NCI-H345 (cell line): ENCODE data around the gene KRT82.
"Not testable (repeated sequence)": the region's sequence is repeated elsewhere in the genome, so short reads cannot be mapped to it uniquely, and the experiment has no call there.

Source experiments
- DNase-seq: peaks from one replicate; lab custom pipeline; 2025; lab: John Stamatoyannopoulos, UW

KRT82 gene

DNA sequence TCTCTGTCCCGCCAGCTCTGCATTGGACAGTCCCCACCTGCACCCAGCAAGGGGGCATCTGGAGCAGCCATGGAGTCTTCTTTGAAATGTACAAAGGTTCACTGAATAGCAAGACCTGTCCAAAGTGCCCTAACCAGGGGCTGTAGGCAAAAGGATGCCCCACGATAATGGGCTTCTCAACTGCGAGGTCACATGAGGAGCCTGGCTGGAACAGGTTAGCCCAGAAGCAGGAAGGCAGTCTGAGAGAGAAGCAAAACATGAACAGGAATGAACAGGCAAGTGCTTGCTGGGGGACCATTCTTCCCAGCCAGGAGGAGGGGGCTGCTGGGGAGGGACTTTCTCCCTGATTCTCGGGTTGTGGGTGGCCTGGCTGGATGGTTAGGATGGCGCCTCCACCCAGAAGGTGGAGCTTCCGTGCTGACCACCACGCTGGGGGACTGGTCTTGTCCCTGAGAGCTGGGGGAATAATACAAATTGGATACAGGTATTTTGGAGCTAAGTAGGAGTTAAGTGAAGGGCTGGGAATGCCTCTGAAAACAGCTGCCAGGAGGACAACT is 46.0 kb downstream of the KRT82 start:
- no peak for DNase-seq

DNA sequence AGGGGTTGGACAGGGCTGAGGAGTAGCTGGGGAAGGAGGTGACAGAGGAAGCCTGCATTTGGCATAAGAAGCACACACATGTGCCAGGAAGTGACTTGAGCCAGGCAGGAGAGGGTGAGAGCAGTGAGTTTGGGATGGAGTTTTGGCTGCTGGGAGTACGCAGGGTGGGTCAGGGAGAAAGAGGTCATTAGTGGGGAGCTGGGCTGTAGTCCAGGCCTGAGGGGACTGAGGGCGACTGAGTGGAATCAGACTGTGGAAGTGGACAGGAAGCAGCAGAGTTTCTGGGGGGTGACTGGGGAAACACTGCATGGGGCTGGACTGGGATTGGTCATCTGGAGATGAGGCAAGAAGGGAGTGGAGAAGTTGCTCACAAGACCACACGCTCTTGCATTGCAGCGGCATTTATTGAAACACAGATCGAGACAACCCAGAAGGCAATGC is 46.5 kb downstream of the KRT82 start:
- DNase-seq: no peak

DNA sequence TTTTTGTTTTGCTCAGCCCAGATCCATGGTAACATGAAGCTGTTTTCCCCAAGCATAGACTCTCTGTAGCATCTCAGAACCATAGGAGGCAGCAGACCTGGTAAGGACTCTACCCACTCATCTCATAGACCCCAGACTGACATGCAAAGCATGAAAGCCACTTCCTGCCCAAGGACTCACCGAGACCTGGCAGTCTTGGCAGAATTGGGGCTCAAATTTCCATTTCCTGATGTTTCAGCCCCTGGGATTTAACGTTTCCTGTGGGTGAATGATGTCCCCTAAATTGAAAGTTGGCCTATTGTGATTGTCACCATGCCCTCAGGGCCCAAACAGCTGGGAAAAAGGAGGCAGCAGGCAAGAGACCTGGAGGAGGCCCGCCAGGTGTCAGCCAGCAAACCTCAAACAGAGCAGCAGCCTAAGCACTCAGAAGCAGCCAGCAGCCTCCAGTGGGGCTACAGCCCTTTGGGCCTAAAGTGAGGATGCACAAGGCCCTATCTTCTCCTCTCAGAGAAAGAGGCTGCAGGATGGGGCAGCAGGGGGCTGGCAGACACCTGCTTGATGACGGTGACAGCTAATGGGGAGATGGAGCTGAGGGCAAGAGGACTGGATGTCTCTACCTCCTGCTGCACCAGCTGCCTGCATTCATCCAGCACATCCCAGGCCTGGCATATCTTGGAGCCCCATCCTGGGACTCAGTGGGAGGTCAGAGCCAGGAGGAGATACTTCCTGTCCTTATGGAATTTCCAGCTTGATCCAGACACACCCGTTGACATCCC is 47.4 kb downstream of the KRT82 start:
- peak; percentile 53 for DNase-seq

DNA sequence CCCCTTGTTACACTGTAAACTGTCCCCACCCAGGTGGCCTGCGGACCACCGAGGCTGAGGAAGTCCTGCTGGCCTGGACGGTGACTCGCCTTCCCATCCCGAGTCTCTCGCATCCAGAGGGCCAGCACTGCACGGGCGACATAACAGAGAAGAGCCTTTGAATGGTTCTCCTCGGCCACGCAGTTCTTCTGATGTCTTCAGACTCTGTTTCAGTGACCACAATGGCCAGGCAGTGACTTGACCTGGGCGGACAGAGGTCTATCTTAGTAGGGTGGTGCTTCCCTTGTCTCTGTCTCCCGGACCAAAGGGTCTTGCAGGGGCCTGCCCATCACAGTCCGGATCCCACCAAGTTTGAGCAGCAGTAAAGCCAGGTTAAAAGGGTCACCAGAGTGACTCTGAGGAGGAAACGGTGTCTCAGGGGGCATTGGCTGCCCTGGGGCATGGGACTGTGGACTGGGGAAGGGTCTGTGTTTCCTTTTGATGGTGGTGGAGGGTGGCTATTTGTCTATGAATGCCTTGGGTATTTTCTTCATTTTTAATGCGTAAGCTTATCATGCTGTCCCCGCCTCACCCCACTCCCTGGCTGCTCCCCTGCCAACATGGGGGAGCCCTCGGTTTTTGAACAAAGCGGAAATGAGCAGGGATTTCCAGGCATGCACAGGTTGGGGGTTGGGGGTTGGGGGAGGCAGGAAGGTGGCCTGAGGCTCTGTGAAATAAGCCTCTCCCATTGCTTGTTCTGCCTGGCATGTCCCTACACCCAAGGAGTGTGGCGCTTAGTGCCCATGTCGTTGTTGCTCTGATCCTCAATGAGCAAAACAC is 49.2 kb downstream of the KRT82 start:
- DNase-seq: no peak

DNA sequence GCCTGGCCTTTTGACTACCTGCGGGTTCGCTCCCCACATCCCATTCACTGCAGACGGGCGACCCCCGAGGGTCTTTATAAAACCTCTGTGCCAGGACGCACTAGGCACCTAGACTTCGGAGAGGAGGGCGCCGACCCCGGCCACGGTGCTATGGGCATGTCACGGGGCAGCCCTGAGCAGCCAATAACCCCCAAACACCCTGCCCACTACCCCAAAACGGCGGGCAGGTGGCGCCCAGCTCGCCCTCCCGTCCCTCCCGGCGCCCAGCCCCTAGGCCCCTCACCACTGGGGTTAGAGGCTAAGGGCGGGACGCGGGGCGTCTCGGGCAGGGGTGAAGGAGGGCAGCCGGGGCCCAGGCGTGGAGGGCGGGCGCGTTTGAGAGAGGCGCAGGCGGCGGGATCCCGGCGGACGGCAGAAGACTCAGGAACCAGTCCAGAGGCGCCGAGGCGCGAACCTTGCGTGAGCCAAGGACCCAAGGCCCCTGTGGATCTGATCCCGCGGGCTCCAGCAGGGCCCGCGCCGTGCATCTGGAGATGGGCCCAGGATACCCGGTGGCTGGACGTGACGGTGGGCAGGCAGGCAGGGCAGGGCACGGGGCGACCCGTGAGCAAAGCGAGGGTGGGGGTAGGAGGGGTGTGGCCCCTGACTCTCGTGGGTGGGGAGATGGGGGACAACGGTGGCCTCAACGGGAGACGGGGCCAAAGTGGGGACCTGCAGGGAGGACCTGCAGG is 49.9 kb downstream of the KRT82 start:
- no peak for DNase-seq

DNA sequence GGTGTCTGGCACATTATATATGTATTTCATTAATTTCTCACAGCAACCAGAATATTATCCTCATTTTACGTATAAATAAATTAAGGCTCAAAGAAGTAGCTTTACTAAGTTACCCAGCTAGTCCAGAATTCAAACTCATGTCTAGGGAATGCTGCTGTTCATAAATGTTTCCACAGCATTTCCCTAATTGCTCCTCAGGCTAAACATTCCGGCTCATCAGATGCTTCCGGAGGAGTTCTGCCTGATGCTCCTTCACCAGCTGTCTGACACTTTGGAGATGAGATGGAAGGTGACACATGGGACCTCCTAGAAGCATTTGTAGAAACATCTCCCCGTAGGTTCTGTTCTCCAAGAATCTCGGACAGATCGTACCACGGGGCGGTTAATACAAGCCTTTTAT is 51.0 kb downstream of the KRT82 start:
- no peak for DNase-seq

DNA sequence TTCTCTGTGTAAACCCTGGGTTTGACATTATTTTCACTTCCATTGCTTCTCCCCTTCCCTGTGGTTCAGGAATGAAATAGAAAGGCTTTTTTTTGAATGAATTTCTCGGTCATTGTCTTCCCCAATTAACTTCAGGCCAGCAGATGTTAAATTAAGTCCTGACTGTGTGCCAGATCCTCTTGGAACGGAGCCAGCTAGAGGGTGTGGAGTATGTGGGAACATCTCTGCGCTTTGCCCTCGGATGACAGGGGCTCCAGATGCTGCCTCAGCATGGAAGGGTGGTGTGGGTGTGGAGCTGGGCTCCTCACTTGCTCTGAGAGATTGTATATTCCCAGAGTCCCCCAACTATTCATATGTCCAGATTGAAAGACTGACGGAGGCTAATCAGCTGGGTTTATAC is 51.9 kb downstream of the KRT82 start:
- DNase-seq: peak; percentile 57

DNA sequence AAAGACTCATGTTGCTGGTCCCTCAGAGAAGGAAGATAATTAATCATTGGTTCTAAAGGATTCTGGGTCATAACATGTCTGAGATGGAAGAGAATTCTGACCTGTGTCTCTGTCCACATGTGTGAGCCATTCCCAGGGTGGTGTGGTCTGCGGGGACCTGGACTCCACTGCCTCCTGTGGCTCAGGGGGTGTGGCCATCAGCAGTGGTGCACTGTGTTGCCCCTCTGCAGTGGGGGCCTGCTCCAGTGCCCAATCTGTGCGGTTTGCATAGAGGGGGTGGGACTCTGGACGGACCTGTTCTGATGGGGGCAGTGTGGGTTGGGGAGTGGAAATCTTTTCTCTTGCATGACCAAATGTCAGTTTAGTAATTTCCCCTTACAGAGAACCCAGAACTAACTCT is 52.4 kb downstream of the KRT82 start:
- DNase-seq: no peak

DNA sequence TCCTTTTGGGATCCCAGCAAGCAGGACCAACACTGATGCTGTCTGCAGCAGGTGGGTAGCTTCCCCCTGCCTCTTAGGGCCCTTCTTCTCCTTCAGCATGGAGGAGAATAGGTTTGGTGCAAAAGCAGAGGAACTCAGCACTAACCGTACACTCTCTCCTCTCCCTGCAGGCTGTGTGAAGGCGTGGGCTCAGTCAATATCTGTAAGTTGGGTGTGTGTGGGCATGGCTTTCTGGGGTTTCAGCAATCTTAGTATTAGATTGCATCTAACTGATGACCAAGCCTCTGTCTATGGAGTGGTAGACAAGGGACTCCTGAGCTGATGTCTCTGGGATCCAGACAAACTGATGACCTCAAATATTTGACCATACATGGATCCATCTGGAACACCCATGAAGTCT is 53.2 kb downstream of the KRT82 start:
- no peak for DNase-seq

DNA sequence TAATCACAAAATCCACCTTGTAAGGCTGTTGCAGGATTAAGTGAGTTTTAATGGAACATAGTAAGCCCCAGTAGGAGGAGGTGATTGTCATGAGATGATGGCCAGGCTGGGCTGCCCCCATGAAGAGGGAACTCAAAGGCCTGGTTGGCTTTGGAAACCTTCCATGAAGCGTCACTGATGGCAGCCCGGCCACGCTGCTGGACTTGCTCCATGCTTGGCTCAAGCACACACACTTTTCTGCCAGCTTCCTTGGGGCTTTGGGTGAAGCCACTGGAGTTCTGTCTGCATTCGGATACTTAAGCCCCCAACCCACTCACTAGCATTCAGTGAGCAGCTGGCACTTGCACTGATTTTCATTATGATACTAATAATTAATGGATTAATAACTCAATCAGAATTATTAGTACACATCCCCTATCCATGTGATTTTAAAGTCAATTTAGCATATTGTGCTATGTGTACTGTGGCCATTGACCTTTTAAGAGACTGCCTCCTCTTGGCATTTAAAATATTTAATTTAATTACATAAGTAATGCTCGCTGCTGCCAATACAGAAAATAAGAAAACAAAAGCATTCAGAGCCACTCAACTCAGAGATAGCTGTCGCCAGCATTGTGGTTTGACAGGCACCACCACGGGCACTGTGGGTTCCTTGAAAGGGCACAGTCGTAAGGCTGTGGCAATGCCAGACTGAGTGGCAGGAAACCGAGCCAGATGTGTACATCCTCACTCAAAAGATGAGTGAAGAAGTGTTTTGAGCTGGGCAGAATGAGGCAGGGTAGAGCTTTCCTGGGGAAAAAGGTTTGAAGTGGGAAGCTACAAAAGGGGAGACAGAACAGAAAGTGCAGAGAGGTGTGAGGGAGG is 54.7 kb downstream of the KRT82 start:
- no peak for DNase-seq

DNA sequence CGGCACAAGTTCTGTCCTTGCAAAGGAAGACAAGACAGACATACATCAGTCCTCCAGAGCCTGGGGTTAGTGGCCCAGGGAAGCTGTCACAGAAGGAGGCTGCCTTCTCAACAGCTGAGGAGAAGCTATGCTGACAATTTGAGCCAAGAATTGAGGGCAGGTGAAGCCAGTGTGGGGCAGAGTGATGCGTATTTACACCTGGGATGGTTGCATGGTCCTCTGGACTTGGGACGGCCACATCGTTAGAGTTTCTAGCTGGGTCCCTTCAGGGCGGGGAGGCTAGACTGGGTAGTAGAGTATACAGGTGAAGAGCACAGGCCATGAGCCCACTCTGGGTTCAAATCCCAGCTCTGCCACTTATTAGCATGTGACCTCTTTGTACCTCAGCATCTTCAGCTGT is 55.3 kb downstream of the KRT82 start:
- DNase-seq: no peak

DNA sequence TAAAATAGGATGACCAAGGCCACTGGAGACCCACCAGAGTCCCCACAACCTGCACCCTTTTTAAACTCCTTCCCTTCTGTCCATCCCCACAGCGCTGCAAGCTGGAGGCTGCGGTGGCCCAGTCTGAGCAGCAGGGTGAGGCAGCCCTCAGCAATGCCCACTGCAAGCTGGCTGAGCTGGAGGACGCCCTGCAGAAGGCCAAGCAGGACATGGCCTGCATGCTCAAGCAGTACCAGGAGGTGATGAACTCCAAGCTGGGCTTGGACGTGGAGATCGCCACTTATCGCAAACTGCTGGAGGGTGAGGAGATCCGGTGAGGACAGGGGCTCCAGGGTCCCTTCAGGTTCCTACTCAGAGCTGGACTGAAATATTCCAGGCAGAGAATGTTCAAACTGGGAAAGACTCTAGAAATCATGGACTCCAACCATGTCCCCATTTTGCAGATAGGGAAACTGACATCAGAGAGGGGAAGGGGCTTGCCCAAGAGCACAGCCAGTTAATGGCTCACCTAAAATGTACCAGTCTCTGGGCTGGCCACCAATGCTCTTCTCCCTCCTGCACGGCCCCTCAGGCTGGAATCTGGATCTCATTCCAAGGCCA is 56.0 kb downstream of the KRT82 start:
- no peak for DNase-seq

DNA sequence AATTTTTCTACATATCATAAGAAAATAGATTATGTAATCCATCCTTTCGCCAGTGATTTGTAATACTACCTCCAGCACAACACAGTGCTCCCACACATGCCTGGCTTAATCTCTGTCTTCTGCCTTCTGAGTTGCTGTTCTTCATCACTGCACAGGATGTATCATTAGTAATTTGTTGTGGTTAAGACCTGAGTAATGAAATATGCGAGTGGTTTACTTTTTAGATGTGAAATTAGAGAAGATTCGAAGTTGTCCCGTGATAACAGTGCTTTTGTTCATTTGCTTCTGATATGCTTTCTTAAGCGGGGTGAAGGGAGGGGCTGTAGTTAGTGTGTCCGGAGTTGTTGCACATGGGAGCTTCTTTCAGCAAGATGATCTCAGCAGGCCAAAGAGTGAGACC is 56.9 kb downstream of the KRT82 start:
- DNase-seq: no peak

DNA sequence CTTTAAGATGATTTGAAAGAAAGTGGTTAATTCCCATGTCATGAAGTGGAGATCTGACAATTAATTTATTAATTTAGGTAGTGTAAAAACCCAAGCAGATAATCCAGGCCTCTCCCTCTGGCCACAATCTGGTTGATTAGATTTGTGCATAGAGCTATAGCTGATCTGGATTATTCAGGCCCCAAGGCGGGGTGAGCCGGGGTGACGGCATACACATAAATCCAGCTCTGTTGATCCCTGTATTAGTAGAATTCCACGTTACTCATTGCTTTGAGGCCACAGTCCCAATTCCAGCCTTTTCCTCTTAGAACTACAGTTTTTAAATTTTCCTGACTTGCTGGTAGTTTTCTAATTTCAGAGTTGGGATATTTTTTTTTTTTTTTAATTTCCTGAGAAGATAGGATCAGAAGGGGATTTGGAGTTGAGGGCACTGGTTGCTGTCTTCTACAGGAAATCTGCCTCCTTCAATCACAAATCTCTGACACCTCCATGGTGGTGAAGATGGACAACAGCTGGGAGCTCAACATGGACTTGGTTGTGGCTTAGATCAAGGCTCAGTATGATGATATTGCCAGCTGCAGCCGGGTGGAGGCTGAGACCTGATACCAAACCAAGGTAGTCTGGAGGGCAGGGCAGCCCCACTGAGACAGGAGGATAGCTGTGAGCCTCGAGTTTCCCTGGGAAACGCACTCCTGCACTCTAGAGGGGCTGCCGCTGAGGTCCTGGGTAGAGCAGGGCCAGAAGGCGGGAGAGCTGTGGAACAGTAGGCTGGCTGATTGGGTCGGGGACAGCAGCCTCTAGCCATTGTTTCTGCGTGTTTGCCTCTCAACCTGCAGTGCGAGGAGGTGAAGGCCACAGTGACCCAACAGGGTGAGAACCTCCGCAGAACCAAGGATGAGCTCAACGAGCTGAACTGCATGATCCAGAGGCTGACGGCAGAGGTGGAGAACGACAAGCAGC is 58.3 kb downstream of the KRT82 start:
- no peak for DNase-seq

DNA sequence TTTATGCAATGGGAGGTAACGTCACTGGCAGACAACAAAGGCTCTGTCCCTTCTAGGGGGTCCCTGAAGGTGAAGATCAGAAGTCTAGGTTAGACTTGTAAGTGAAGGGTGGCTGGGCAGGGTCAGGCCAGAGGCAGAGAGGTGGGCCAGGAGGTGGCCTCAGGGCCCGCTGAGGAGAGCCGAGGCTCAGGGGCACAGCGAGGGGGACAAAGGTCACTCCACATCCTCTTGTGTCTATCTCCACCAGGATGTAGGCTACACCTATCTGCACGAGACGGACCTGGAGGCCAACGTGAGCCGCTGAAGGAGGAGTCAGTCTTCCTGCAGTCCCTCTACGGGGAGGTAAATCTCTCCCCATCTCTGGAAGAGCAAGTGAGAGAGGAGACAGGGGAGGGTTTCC is 59.1 kb downstream of the KRT82 start:
- DNase-seq: no peak

DNA sequence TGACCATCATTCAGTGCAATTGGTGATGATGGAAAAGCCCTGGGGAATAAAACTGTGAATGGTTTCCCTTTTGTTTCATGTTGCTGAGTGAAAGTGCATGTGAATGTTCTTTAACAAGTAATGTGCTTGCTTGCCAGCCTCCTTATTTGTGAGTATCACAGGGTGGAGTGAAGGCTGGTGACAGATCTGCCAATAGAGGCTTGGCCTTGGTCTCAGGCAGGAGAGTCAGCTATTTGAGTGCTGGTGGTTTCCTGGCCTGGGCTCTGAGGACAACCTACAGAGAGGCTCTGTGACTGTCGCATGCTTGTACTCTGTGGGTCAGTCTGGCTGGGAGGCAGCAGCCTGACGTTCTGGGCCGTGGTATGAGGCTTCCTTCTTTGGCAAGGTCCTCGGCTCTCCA is 59.5 kb downstream of the KRT82 start:
- no peak for DNase-seq

DNA sequence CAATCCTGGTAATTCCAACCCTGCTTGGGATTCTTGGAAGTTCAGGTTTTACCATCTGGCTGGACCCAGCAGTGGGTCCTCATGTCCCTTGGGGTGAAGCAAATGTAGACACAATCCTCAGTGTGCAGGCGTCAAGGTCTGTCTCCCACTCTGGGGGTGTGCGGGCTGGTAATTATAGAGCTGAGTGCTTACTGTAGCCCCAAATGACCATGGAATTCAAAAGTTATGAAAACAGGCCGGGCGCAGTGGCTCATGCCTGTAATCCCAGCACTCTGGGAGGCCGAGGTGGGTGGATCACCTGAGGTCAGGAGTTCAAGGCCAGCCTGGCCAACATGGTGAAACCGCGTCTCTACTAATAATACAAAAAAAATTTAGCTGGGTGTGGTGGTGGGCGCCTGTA is 61.1 kb downstream of the KRT82 start:
- not testable (repeated sequence) for DNase-seq

DNA sequence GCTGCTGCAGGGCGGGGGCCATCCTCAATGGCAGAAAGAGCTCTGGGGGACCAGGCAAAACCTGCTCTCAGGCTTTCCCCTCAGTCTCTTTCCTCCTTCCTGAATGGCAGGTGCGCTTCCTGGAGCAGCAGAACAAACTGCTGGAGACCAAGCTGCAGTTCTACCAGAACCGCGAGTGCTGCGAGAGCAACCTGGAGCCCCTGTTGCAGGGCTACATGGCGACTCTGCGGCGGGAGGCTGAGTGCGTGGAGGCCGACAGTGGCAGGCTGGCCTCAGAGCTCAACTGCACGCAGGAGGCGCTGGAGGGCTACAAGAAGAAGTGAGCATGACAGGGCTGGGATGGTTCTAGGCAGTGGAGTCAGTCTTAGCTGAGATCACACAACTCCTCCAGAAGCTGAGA is 62.0 kb downstream of the KRT82 start:
- DNase-seq: no peak
